ENCODE data around the gene NECTIN1. TPM values are rescaled to one million over a fixed set of nuclear protein-coding genes. Genes with fewer than 3 reads are reported as not detected.

Gene NECTIN1
- total RNA-seq, 1 experiment from 2014 or later, result 23.8 TPM

GRCh38 chr11:119652907-119653659 is 75.9 kb downstream of the NECTIN1 start:
- H3K9me3 ChIP-seq (ENCODE audit: control insufficient read depth in 1 of 2, insufficient read depth in 1 of 2, low read depth in 1 of 2, low read length in 2 of 2), result no peaks in the 10 kb centered on the region
- RAD21 ChIA-PET (ENCODE audit: low non-redundant PET in 1 of 2, low total read pairs in 2 of 2, uncharacterized antibody in 2 of 2, unreplicated experiment in 2 of 2), result interaction anchor here in 1 of 2 experiments (0.6 kb wide), 1 partner anchor 529 kb away, joined by 3 read pairs; no protein-coding TSS in a partner anchor
- POLR2A ChIA-PET, result no interaction called here
- no peaks in the 10 kb centered on the region for H4K20me1 ChIP-seq (ENCODE audit: insufficient read depth)
- no peaks in the 10 kb centered on the region for H3K79me2 ChIP-seq (ENCODE audit: insufficient read depth, low read length)
- intact Hi-C loops (cut with micrococcal nuclease), result no loop called here
- H3K27me3 ChIP-seq (ENCODE audit: insufficient read depth, low read length), result no peaks in the 10 kb centered on the region
- DNase-seq (ENCODE audit: low read depth, low spot score), result no peak
- no peak overlapping the region for H3K4me2 ChIP-seq (ENCODE audit: low read length)
- H3K9me2 ChIP-seq (ENCODE audit: insufficient read depth), result no peaks in the 10 kb centered on the region
- H3K4me1 ChIP-seq (ENCODE audit: control insufficient read depth in 1 of 2, insufficient read depth in 2 of 2, low read length in 2 of 2), result peaks cover 0 to 14% of the 10 kb centered on the region in 2 experiments; a peak in 1 of 4 replicates
- no peaks in the 10 kb centered on the region for H3K36me3 ChIP-seq (ENCODE audit: control insufficient read depth in 1 of 2, insufficient read depth in 2 of 2, low read length in 2 of 2)
- ATAC-seq, result no peak
- BruUV-seq (replicated peaks), result no TSS peak
- H3K27ac ChIP-seq (ENCODE audit: low read depth, low read length), result no peak overlapping the region
- TF ChIP-seq FOSL1 (IDR thresholded peaks at IDR 0.05; ENCODE audit: low read depth), result no peak
- no peak for TF ChIP-seq ELF1 (IDR thresholded peaks at IDR 0.05; ENCODE audit: borderline replicate concordance, low read depth)
- TF ChIP-seq ZNF274 (IDR thresholded peaks at IDR 0.05; ENCODE audit: low read depth, low read length), result no peak
- TF ChIP-seq ZFX (IDR thresholded peaks at IDR 0.05), result no peak
- no peak for TF ChIP-seq REST (IDR thresholded peaks at IDR 0.05; ENCODE audit: low read depth)
- no peak for TF ChIP-seq POLR2A (IDR thresholded peaks at IDR 0.05; ENCODE audit: borderline replicate concordance, extremely low read depth, insufficient read depth, insufficient read length)
- TF ChIP-seq TCF7L2 (IDR thresholded peaks at IDR 0.05; ENCODE audit: borderline replicate concordance, extremely low read depth, insufficient read depth, insufficient read length), result no peak
- TF ChIP-seq CTCF (IDR thresholded peaks at IDR 0.05 in 2 of 3, conservative IDR thresholded peaks at IDR 0.05 in 1 of 3; ENCODE audit: borderline replicate concordance in 1 of 3, insufficient read depth in 1 of 3, low read depth in 2 of 3, low read length in 2 of 3), result no peak
- no peak for TF ChIP-seq EZH2 (IDR thresholded peaks at IDR 0.05)
- TF ChIP-seq SRF (IDR thresholded peaks at IDR 0.05; ENCODE audit: low read depth), result no peak
- no peak for TF ChIP-seq YY1 (IDR thresholded peaks at IDR 0.05; ENCODE audit: extremely low read depth, insufficient replicate concordance, low read depth, low read length)
- no peak for TF ChIP-seq EGR1 (IDR thresholded peaks at IDR 0.05; ENCODE audit: low read depth)
- TF ChIP-seq SIN3A (IDR thresholded peaks at IDR 0.05; ENCODE audit: low read depth), result no peak
- no peak for TF ChIP-seq ATF3 (IDR thresholded peaks at IDR 0.05)
- TF ChIP-seq SP1 (IDR thresholded peaks at IDR 0.05; ENCODE audit: low read depth), result no peak
- TF ChIP-seq POLR2AphosphoS5 (IDR thresholded peaks at IDR 0.05; ENCODE audit: low read depth, low read length), result no peak
- no peak for TF ChIP-seq CEBPB (IDR thresholded peaks at IDR 0.05; ENCODE audit: low read depth)
- TF ChIP-seq CBX3 (IDR thresholded peaks at IDR 0.05; ENCODE audit: low read depth), result no peak
- no peak for TF ChIP-seq JUND (IDR thresholded peaks at IDR 0.05)
- no peak for TF ChIP-seq MAX (IDR thresholded peaks at IDR 0.05)
- H2AFZ ChIP-seq (ENCODE audit: low read depth, low read length, poor library complexity, severe bottlenecking), result no peak overlapping the region
- H3K9ac ChIP-seq (ENCODE audit: low read length), result no peak overlapping the region
- H3K4me3 ChIP-seq (replicated peaks in 1 of 2; ENCODE audit: low read depth in 1 of 2, low read length in 2 of 2), result no peak overlapping the region
- CTCF ChIA-PET, result interaction anchor here (1.3 kb wide), 1 partner anchor 68 kb away, joined by 3 read pairs; no protein-coding TSS in a partner anchor

Data from HCT116 (cell line).